Muscle layer of colon (tissue), 2 donors: Measurements from ENCODE around the gene HSPD1.
"Not testable (repeated sequence)": the region's sequence is repeated elsewhere in the genome, so short reads cannot be mapped to it uniquely, and the experiment has no call there.

Source experiments
- H3K27ac ChIP-seq: one replicate; pipeline ENCODE4 v1.7.0; 2013; ENCODE audit warnings: low read depth, mild to moderate bottlenecking, low read length, moderate library complexity
- H3K27me3 ChIP-seq, 2 donors: one replicate each; pipeline ENCODE4 v1.7.0; 2013; ENCODE audit warnings: low read length in 2 of 2, mild to moderate bottlenecking in 2 of 2; ENCODE audit not compliant: insufficient read depth in 2 of 2, control insufficient read depth in 1 of 2
- H3K36me3 ChIP-seq: one replicate; pipeline ENCODE4 v1.7.0; 2013; ENCODE audit warnings: mild to moderate bottlenecking, low read length; ENCODE audit not compliant: insufficient read depth
- H3K4me1 ChIP-seq: one replicate; pipeline ENCODE4 v1.7.0; 2013; ENCODE audit warnings: mild to moderate bottlenecking, low read length; ENCODE audit not compliant: insufficient read depth
- H3K4me3 ChIP-seq, 2 donors: one replicate each; pipeline ENCODE4 v1.7.0; 2013; ENCODE audit warnings: low read length in 2 of 2, low read depth in 1 of 2, mild to moderate bottlenecking in 1 of 2, moderate library complexity in 1 of 2
- H3K9ac ChIP-seq: one replicate; pipeline ENCODE4 v1.7.0; 2013; ENCODE audit warnings: low read length
- H3K9me3 ChIP-seq: one replicate; pipeline ENCODE4 v1.7.0; 2013; ENCODE audit warnings: mild to moderate bottlenecking, low read length
- donor health status: abdominal sarcoma.
- donor health status: Adenocarcinoma of cecum.

The HSPD1 gene

DNA sequence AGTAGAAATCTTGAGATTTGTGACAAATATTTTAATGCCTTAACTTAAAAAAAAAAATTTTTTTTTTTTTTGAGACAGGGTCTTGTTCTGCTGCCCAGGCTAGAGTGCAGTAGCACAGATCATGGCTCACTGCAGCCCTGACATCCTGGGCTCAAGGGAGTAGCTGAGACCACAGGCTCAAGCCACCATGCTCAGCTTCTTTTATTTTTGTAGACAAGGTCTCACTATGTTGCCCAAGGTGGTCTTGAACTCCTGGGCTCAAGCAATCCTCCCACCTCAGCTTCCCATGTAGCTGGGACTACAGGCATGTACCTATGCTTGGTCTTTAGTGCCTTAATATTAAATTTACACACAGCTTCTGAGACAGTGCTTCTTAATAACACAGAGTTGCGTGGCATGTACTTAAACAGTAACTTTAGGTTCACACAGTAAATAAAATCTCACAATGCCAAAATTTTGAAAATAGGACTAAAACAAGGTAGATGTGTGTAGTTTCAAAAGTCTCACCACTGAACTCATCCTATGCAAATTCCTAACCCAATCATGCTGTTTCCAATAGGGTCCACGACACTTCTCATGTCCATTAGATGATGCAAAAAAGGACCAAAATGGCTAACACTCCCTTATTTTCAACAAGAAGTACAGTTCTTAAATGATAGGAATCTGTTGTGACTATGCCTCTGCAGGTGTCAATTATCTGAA is 4.1 kb downstream of the HSPD1 start:
- Histone ChIP-seq H3K4me1 (peaks cover 23% of the 10 kb centered on the region), H3K27me3 (no peaks in the 10 kb centered on the region), H3K9ac (no peak overlapping the region), H3K9me3 (no peaks in the 10 kb centered on the region), H3K36me3 (peaks cover 60% of the 10 kb centered on the region), H3K4me3 (no peak overlapping the region), H3K27ac (no peak overlapping the region)

GRCh38 chr2:197487385-197487784 is 12.3 kb downstream of the HSPD1 start:
- Histone ChIP-seq H3K4me3 (no peak overlapping the region), H3K4me1 (no peaks in the 10 kb centered on the region), H3K27me3 (no peaks in the 10 kb centered on the region), H3K9me3 (no peaks in the 10 kb centered on the region), H3K36me3 (peaks cover 66% of the 10 kb centered on the region), H3K27ac (no peak overlapping the region), H3K9ac (no peak overlapping the region)

DNA sequence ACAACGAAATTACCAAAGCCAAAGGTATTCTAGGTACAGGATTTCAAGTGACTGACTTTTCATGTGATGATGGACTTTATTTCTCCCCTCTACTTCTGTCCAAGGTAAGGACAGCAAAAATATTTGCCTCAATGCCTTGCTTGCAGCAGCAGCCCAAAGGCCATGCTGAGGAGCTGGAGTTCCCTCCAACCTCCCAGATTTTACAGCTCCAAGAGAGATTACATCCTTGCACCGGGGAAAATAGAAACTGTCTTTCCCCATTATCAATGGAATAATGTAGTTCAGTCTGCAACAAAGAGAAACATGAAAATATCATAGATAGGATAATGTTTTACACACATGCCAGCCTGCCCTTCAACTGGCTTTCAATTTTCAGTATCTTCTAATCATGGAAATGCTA is 13.5 kb downstream of the HSPD1 start:
- no peak overlapping the region for H3K4me3 ChIP-seq
- H3K9me3 ChIP-seq = no peaks in the 10 kb centered on the region
- H3K36me3 ChIP-seq = peaks cover 54% of the 10 kb centered on the region
- no peak overlapping the region for H3K9ac ChIP-seq
- H3K27ac ChIP-seq = no peak overlapping the region
- no peaks in the 10 kb centered on the region for H3K4me1 ChIP-seq
- no peaks in the 10 kb centered on the region for H3K27me3 ChIP-seq

GRCh38 chr2:197484248-197484647 is 15.4 kb downstream of the HSPD1 start:
- peaks cover 34% of the 10 kb centered on the region for H3K36me3 ChIP-seq
- H3K9me3 ChIP-seq = not testable (repeated sequence)

GRCh38 chr2:197480165-197481036 is 19.2 kb downstream of the HSPD1 start:
- Histone ChIP-seq H3K27me3 (no peaks in the 10 kb centered on the region), H3K4me1 (no peaks in the 10 kb centered on the region), H3K36me3 (peaks cover 17% of the 10 kb centered on the region), H3K9me3 (no peaks in the 10 kb centered on the region), H3K27ac (no peak overlapping the region), H3K9ac (no peak overlapping the region), H3K4me3 (no peak overlapping the region)

More at GRCh38 chr2:197484248-197484647, 15.4 kb downstream of the HSPD1 start:
- H3K4me3 ChIP-seq, H3K9ac ChIP-seq, H3K27ac ChIP-seq, H3K27me3 ChIP-seq, H3K4me1 ChIP-seq: not testable (repeated sequence)

- Histone ChIP-seq H3K4me3 (no peak overlapping the region), H3K9me3 (no peaks in the 10 kb centered on the region), H3K36me3 (peaks cover 32% of the 10 kb centered on the region), H3K9ac (no peak overlapping the region), H3K27me3 (no peaks in the 10 kb centered on the region), H3K4me1 (no peaks in the 10 kb centered on the region), H3K27ac (no peak overlapping the region)
These were observed 21.8 kb downstream of the HSPD1 start for GRCh38 chr2:197477797-197478196.

- no peak overlapping the region for H3K4me3 ChIP-seq
- H3K27me3 ChIP-seq = no peaks in the 10 kb centered on the region
- H3K9ac ChIP-seq = no peak overlapping the region
- H3K27ac ChIP-seq = no peak overlapping the region
- H3K4me1 ChIP-seq = no peaks in the 10 kb centered on the region
- H3K36me3 ChIP-seq = peaks cover 54% of the 10 kb centered on the region
- H3K9me3 ChIP-seq = no peaks in the 10 kb centered on the region
These were observed 27.5 kb downstream of the HSPD1 start for GRCh38 chr2:197472166-197472565.

- peaks cover 32% of the 10 kb centered on the region for H3K36me3 ChIP-seq
- no peaks in the 10 kb centered on the region for H3K27me3 ChIP-seq
- H3K4me3 ChIP-seq = no peak overlapping the region
- no peak overlapping the region for H3K9ac ChIP-seq
- H3K4me1 ChIP-seq = no peaks in the 10 kb centered on the region
- no peak overlapping the region for H3K27ac ChIP-seq
- H3K9me3 ChIP-seq = no peaks in the 10 kb centered on the region
These were observed 35.5 kb downstream of the HSPD1 start for GRCh38 chr2:197464175-197464574.

GRCh38 chr2:197461057-197461456 is 38.6 kb downstream of the HSPD1 start:
- no peak overlapping the region for H3K27ac ChIP-seq
- H3K36me3 ChIP-seq = peaks cover 18% of the 10 kb centered on the region
- no peaks in the 10 kb centered on the region for H3K9me3 ChIP-seq
- H3K4me3 ChIP-seq = no peak overlapping the region
- H3K4me1 ChIP-seq = no peaks in the 10 kb centered on the region
- H3K9ac ChIP-seq = no peak overlapping the region
- no peaks in the 10 kb centered on the region for H3K27me3 ChIP-seq

GRCh38 chr2:197460649-197461048 is 39.0 kb downstream of the HSPD1 start:
- no peak overlapping the region for H3K27ac ChIP-seq
- no peaks in the 10 kb centered on the region for H3K9me3 ChIP-seq
- H3K36me3 ChIP-seq = peaks cover 15% of the 10 kb centered on the region
- H3K4me3 ChIP-seq = no peak overlapping the region
- H3K9ac ChIP-seq = no peak overlapping the region
- no peaks in the 10 kb centered on the region for H3K4me1 ChIP-seq
- H3K27me3 ChIP-seq = no peaks in the 10 kb centered on the region

DNA sequence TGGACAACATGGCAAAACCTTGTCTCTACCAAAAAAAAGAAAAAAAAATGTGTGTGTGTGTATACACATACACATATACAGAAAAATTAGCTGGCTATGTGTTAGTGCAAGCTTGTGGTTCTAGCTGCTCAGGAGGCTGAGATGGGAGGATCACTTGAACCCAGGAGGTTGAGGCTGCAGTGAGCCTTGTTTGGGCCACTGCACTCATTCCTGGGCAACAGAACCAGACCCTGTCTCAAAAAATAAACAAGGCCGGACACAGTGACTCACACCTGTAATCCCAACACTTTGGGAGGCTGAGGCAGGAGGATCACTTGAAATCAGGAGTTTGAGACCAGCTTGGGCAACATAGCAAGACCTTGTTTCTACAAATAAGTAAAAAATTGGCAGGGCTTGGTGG is 44.2 kb downstream of the HSPD1 start:
- Histone ChIP-seq H3K4me1 (peaks cover 12% of the 10 kb centered on the region), H3K27ac (no peak overlapping the region), H3K9me3 (no peaks in the 10 kb centered on the region), H3K36me3 (peaks cover under 1% of the 10 kb centered on the region), H3K27me3 (no peaks in the 10 kb centered on the region), H3K4me3 (no peak overlapping the region), H3K9ac (no peak overlapping the region)
